Measurements from ENCODE around the gene FBXO15.

GRCh38 chr18:74154716-74155115 lies 7.1 kb upstream of the FBXO15 start:
- TF ChIP-seq CTCF (IDR thresholded peaks at IDR 0.05; ENCODE audit: low read depth, low read length, missing input control) (no peak), GABPA (IDR thresholded peaks at IDR 0.05 in 1 of 2, conservative IDR thresholded peaks at IDR 0.05 in 1 of 2) (no peak), HNF4A (conservative IDR thresholded peaks at IDR 0.05) (no peak), RAD21 (IDR thresholded peaks at IDR 0.05) (no peak), YY1 (IDR thresholded peaks at IDR 0.05) (no peak), RXRA (IDR thresholded peaks at IDR 0.05) (no peak), REST (IDR thresholded peaks at IDR 0.05) (no peak), FOXA2 (IDR thresholded peaks at IDR 0.05) (no peak), MAX (IDR thresholded peaks at IDR 0.05) (no peak), EGR1 (IDR thresholded peaks at IDR 0.05; ENCODE audit: low read depth in 2 of 2) (no peak), TAF1 (conservative IDR thresholded peaks at IDR 0.05) (no peak), JUND (IDR thresholded peaks at IDR 0.05) (no peak), SP1 (IDR thresholded peaks at IDR 0.05) (no peak)
- TF ChIP-seq, protein P1, sequence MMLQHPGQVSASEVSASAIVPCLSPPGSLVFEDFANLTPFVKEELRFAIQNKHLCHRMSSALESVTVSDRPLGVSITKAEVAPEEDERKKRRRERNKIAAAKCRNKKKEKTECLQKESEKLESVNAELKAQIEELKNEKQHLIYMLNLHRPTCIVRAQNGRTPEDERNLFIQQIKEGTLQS (IDR thresholded peaks at IDR 0.05), result no peak

All from liver (tissue), 3 donors.